Measurements from ENCODE around the gene RBM25. TPM values are rescaled to one million over a fixed set of nuclear protein-coding genes. Genes with fewer than 3 reads are reported as not detected.
"Not testable (repeated sequence)": the region's sequence is repeated elsewhere in the genome, so short reads cannot be mapped to it uniquely, and the experiment has no call there.

RBM25 gene
- total and polyA plus RNA-seq, 4 donors, result 8.4 to 26.2 (median 22.2) TPM

- Histone ChIP-seq H3K4me3 (ENCODE audit: low read depth in 1 of 3, low read length in 3 of 3) (no peak overlapping the region), H3K27ac (ENCODE audit: low read depth in 1 of 2, low read length in 2 of 2) (no peak overlapping the region), H3K4me1 (ENCODE audit: control insufficient read depth in 4 of 4, insufficient read depth in 4 of 4, low read length in 3 of 4) (no peaks in the 10 kb centered on the region), H3K36me3 (ENCODE audit: control insufficient read depth in 4 of 4, insufficient read depth in 3 of 4, low read depth in 1 of 4, low read length in 3 of 4) (peaks cover 7 to 46% (median 30%) of the 10 kb centered on the region in 4 donors), H3K9me3 (ENCODE audit: control insufficient read depth in 4 of 4, low read length in 3 of 4) (no peaks in the 10 kb centered on the region), H3K27me3 (ENCODE audit: control insufficient read depth in 4 of 4, insufficient read depth in 4 of 4, low read length in 3 of 4) (no peaks in the 10 kb centered on the region), H3K9ac (ENCODE audit: low read depth in 1 of 2, low read length in 2 of 2) (no peak overlapping the region)
- no peak for DNase-seq (ENCODE audit: low spot score)
- TF ChIP-seq FOXA1 (IDR thresholded peaks at IDR 0.05) (no peak), ATF3 (IDR thresholded peaks at IDR 0.05) (no peak), NR2F2 (IDR thresholded peaks at IDR 0.05) (no peak), SP1 (IDR thresholded peaks at IDR 0.05) (no peak), JUND (IDR thresholded peaks at IDR 0.05) (no peak), TAF1 (conservative IDR thresholded peaks at IDR 0.05) (no peak), FOXA2 (IDR thresholded peaks at IDR 0.05) (no peak), RAD21 (IDR thresholded peaks at IDR 0.05) (no peak), ZBTB33 (IDR thresholded peaks at IDR 0.05) (no peak)
- WGBS, result 95% methylated on average over 9 of the region's 9 CpGs
These were observed 109.9 kb downstream of the RBM25 start for GRCh38 chr14:73168274-73168673.

GRCh38 chr14:73168691-73169090 lies 110.4 kb downstream of the RBM25 start:
- DNase-seq (ENCODE audit: low spot score), result no peak
- 93% methylated on average over 14 of the region's 14 CpGs for WGBS
- H3K9ac ChIP-seq (ENCODE audit: low read depth in 1 of 2, low read length in 2 of 2), result no peak overlapping the region
- no peaks in the 10 kb centered on the region for H3K4me1 ChIP-seq (ENCODE audit: control insufficient read depth in 4 of 4, insufficient read depth in 4 of 4, low read length in 3 of 4)
- H3K27ac ChIP-seq (ENCODE audit: low read depth in 1 of 2, low read length in 2 of 2), result no peak overlapping the region
- TF ChIP-seq MAX (IDR thresholded peaks at IDR 0.05) (no peak), HNF4A (conservative IDR thresholded peaks at IDR 0.05) (no peak), FOXA1 (IDR thresholded peaks at IDR 0.05) (no peak), ATF3 (IDR thresholded peaks at IDR 0.05) (no peak), HNF4G (IDR thresholded peaks at IDR 0.05) (no peak), FOXA2 (IDR thresholded peaks at IDR 0.05) (no peak), RXRA (IDR thresholded peaks at IDR 0.05) (no peak), SP1 (IDR thresholded peaks at IDR 0.05) (no peak), RAD21 (IDR thresholded peaks at IDR 0.05) (no peak), NR2F2 (IDR thresholded peaks at IDR 0.05) (no peak), YY1 (IDR thresholded peaks at IDR 0.05) (no peak)
- H3K36me3 ChIP-seq (ENCODE audit: control insufficient read depth in 4 of 4, insufficient read depth in 3 of 4, low read depth in 1 of 4, low read length in 3 of 4), result peaks cover 7 to 50% (median 34%) of the 10 kb centered on the region in 4 donors
- H3K27me3 ChIP-seq (ENCODE audit: control insufficient read depth in 4 of 4, insufficient read depth in 4 of 4, low read length in 3 of 4), result no peaks in the 10 kb centered on the region
- H3K9me3 ChIP-seq (ENCODE audit: control insufficient read depth in 4 of 4, low read length in 3 of 4), result no peaks in the 10 kb centered on the region
- H3K4me3 ChIP-seq (ENCODE audit: low read depth in 1 of 3, low read length in 3 of 3), result no peak overlapping the region

GRCh38 chr14:73169855-73170254 lies 111.5 kb downstream of the RBM25 start:
- not testable (repeated sequence) for H3K27me3 ChIP-seq (ENCODE audit: control insufficient read depth in 4 of 4, insufficient read depth in 4 of 4, low read length in 3 of 4); H3K9ac ChIP-seq (ENCODE audit: low read depth in 1 of 2, low read length in 2 of 2); H3K4me3 ChIP-seq (ENCODE audit: low read depth in 1 of 3, low read length in 3 of 3); DNase-seq (ENCODE audit: low spot score); H3K27ac ChIP-seq (ENCODE audit: low read depth in 1 of 2, low read length in 2 of 2); H3K9me3 ChIP-seq (ENCODE audit: control insufficient read depth in 4 of 4, low read length in 3 of 4); H3K4me1 ChIP-seq (ENCODE audit: control insufficient read depth in 4 of 4, insufficient read depth in 4 of 4, low read length in 3 of 4)
- WGBS, result 93% methylated on average over 6 of the region's 6 CpGs
- peaks cover 9 to 53% (median 37%) of the 10 kb centered on the region in 4 donors for H3K36me3 ChIP-seq (ENCODE audit: control insufficient read depth in 4 of 4, insufficient read depth in 3 of 4, low read depth in 1 of 4, low read length in 3 of 4)
